IPS-18a (cell line): Measurements from ENCODE around the gene CHSY1.
"Not testable (repeated sequence)": the region's sequence is repeated elsewhere in the genome, so short reads cannot be mapped to it uniquely, and the experiment has no call there.

Source experiments
- H3K27ac ChIP-seq: one replicate; pipeline ENCODE4 v1.5.1; 2013; ENCODE audit warnings: low read length
- H3K27me3 ChIP-seq: one replicate; pipeline ENCODE4 v1.6.1; 2013; ENCODE audit warnings: mild to moderate bottlenecking, low read length; ENCODE audit not compliant: control insufficient read depth, insufficient read depth
- H3K36me3 ChIP-seq: one replicate; pipeline ENCODE4 v1.6.1; 2013; ENCODE audit warnings: low read depth, low read length; ENCODE audit not compliant: control insufficient read depth
- H3K4me1 ChIP-seq: one replicate; pipeline ENCODE4 v1.6.1; 2013; ENCODE audit warnings: low read depth, low read length; ENCODE audit not compliant: control insufficient read depth
- H3K4me3 ChIP-seq: one replicate; pipeline ENCODE4 v1.5.1; 2013; ENCODE audit warnings: low read length
- H3K9ac ChIP-seq: one replicate; pipeline ENCODE4 v1.6.1; 2013; ENCODE audit warnings: mild to moderate bottlenecking, low read length, moderate library complexity
- H3K9me3 ChIP-seq: one replicate; pipeline ENCODE4 v1.6.1; 2013; ENCODE audit warnings: low read depth, low read length; ENCODE audit not compliant: control insufficient read depth

The CHSY1 gene

DNA sequence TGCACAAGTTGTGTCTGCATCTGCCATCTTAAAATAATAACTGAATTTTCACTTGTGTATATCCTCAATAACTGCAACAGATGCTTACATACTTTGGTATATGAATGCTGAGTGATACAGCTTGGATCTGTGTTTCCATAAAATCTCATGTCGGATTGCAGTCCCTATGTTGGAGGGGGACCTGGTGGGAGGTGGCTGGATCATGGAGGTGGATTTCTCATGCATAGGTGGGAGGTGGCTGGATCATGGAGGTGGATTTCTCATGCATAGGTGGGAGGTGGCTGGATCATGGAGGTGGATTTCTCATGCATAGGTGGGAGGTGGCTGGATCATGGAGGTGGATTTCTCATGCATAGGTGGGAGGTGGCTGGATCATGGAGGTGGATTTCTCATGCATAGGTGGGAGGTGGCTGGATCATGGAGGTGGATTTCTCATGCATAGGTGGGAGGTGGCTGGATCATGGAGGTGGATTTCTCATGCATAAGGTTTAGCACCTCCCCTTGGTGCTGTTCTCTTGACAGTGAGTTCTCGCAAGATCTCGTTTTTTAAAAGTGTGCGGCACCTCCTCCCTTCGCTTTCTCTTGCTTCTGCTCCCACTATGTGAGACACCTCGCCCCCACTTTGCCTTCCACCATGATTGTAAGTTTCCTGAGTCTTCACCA lies 37.3 kb downstream of the CHSY1 start:
- H3K9me3 ChIP-seq, H3K27ac ChIP-seq, H3K27me3 ChIP-seq, H3K4me1 ChIP-seq, H3K36me3 ChIP-seq, H3K4me3 ChIP-seq, H3K9ac ChIP-seq: not testable (repeated sequence)

- Histone ChIP-seq H3K36me3 (no peaks in the 10 kb centered on the region), H3K27me3 (no peaks in the 10 kb centered on the region), H3K4me1 (no peaks in the 10 kb centered on the region), H3K4me3 (no peak overlapping the region), H3K27ac (no peak overlapping the region), H3K9me3 (no peaks in the 10 kb centered on the region), H3K9ac (no peak overlapping the region)
Measured at GRCh38 chr15:101213570-101213969, 38.3 kb downstream of the CHSY1 start.

DNA sequence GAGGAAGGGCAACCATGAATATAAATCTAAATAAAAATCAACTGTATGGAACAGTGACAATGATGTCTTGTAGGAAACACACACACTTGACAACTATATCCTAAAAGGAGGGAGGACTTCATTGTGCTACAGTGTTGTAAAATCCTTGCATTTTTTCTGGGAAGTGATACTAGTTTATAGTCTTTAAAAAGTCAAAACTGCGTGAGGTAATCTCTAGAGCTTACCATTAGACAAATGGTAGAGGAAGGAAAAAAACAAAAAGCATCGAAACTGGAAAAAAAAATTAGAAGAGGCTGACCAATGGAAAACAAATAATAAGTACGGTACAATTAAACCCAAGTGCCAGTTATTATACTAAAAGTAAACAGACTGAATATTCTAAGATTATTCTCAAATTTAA lies 38.7 kb downstream of the CHSY1 start:
- Histone ChIP-seq H3K36me3 (no peaks in the 10 kb centered on the region), H3K27ac (no peak overlapping the region), H3K9ac (no peak overlapping the region), H3K4me3 (no peak overlapping the region), H3K27me3 (no peaks in the 10 kb centered on the region), H3K9me3 (no peaks in the 10 kb centered on the region), H3K4me1 (no peaks in the 10 kb centered on the region)

GRCh38 chr15:101211897-101212296 lies 40.0 kb downstream of the CHSY1 start:
- Histone ChIP-seq H3K9me3 (no peaks in the 10 kb centered on the region), H3K4me3 (no peak overlapping the region), H3K9ac (no peak overlapping the region), H3K36me3 (no peaks in the 10 kb centered on the region), H3K27me3 (no peaks in the 10 kb centered on the region), H3K4me1 (no peaks in the 10 kb centered on the region), H3K27ac (no peak overlapping the region)

- Histone ChIP-seq H3K4me3 (no peak overlapping the region), H3K27me3 (no peaks in the 10 kb centered on the region), H3K9me3 (no peaks in the 10 kb centered on the region), H3K4me1 (no peaks in the 10 kb centered on the region), H3K36me3 (no peaks in the 10 kb centered on the region), H3K9ac (no peak overlapping the region), H3K27ac (no peak overlapping the region)
Measured at GRCh38 chr15:101210466-101210865, 41.4 kb downstream of the CHSY1 start.

DNA sequence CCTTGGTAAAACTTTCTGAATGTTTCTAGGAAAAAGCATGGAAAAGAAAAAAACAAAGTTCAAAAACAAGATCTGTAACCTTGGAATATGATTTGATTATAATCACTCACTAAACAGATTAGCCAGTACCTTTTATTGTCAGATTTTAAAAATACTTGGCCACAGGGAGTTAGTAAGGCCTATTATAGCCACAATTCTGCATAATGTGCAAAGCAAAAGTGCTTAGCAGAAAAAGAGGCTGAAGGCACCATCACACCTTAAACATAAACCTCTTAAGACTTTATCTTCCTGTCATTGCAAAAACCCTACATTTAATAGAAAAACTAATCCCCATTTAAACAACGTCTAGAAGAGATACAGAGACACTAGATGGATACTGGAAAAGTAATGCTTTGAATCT lies 41.8 kb downstream of the CHSY1 start:
- Histone ChIP-seq H3K36me3 (no peaks in the 10 kb centered on the region), H3K4me3 (no peak overlapping the region), H3K4me1 (no peaks in the 10 kb centered on the region), H3K9me3 (no peaks in the 10 kb centered on the region), H3K27ac (no peak overlapping the region), H3K27me3 (no peaks in the 10 kb centered on the region), H3K9ac (no peak overlapping the region)

- Histone ChIP-seq H3K36me3 (no peaks in the 10 kb centered on the region), H3K9ac (no peak overlapping the region), H3K27me3 (no peaks in the 10 kb centered on the region), H3K4me3 (no peak overlapping the region), H3K9me3 (no peaks in the 10 kb centered on the region), H3K27ac (no peak overlapping the region), H3K4me1 (no peaks in the 10 kb centered on the region)
Measured at GRCh38 chr15:101209285-101209845, 42.5 kb downstream of the CHSY1 start.

- H3K27ac ChIP-seq, result no peak overlapping the region
- H3K4me1 ChIP-seq, result no peaks in the 10 kb centered on the region
- H3K36me3 ChIP-seq, result no peaks in the 10 kb centered on the region
- H3K27me3 ChIP-seq, result no peaks in the 10 kb centered on the region
- no peaks in the 10 kb centered on the region for H3K9me3 ChIP-seq
- no peak overlapping the region for H3K9ac ChIP-seq
- no peak overlapping the region for H3K4me3 ChIP-seq
Measured at GRCh38 chr15:101207867-101208288, 44.0 kb downstream of the CHSY1 start.

- Histone ChIP-seq H3K36me3 (no peaks in the 10 kb centered on the region), H3K27me3 (no peaks in the 10 kb centered on the region), H3K4me3 (no peak overlapping the region), H3K27ac (no peak overlapping the region), H3K4me1 (peaks cover 6% of the 10 kb centered on the region), H3K9ac (no peak overlapping the region), H3K9me3 (no peaks in the 10 kb centered on the region)
Measured at GRCh38 chr15:101206176-101206591, 45.7 kb downstream of the CHSY1 start.

GRCh38 chr15:101204739-101205535 lies 46.9 kb downstream of the CHSY1 start:
- Histone ChIP-seq H3K27ac (no peak overlapping the region), H3K9ac (no peak overlapping the region), H3K9me3 (no peaks in the 10 kb centered on the region), H3K4me1 (peaks cover 6% of the 10 kb centered on the region), H3K36me3 (no peaks in the 10 kb centered on the region), H3K27me3 (no peaks in the 10 kb centered on the region), H3K4me3 (no peak overlapping the region)

GRCh38 chr15:101203607-101204189 lies 48.1 kb downstream of the CHSY1 start:
- no peaks in the 10 kb centered on the region for H3K36me3 ChIP-seq
- H3K27ac ChIP-seq, result no peak overlapping the region
- peaks cover 8% of the 10 kb centered on the region for H3K4me1 ChIP-seq
- no peak overlapping the region for H3K9ac ChIP-seq
- no peaks in the 10 kb centered on the region for H3K27me3 ChIP-seq
- H3K9me3 ChIP-seq, result no peaks in the 10 kb centered on the region
- no peak overlapping the region for H3K4me3 ChIP-seq
